Stimulated activated CD8-positive, alpha-beta memory T cell treated with anti-CD3 and anti-CD28 coated beads, Interleukin-12 subunit alpha, Interleukin-12 subunit beta, amount 100 ng/mL, for 24 hours (primary cell): ENCODE results near the gene TMEM171.

Source experiments
- DNase-seq: peaks from one replicate; pipeline ENCODE4 v3.0.0-alpha.2; 2020; ENCODE audit errors: extremely low read depth

Gene TMEM171, protein sequence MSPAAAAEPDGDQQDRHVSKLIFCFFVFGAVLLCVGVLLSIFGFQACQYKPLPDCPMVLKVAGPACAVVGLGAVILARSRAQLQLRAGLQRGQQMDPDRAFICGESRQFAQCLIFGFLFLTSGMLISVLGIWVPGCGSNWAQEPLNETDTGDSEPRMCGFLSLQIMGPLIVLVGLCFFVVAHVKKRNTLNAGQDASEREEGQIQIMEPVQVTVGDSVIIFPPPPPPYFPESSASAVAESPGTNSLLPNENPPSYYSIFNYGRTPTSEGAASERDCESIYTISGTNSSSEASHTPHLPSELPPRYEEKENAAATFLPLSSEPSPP

DNA sequence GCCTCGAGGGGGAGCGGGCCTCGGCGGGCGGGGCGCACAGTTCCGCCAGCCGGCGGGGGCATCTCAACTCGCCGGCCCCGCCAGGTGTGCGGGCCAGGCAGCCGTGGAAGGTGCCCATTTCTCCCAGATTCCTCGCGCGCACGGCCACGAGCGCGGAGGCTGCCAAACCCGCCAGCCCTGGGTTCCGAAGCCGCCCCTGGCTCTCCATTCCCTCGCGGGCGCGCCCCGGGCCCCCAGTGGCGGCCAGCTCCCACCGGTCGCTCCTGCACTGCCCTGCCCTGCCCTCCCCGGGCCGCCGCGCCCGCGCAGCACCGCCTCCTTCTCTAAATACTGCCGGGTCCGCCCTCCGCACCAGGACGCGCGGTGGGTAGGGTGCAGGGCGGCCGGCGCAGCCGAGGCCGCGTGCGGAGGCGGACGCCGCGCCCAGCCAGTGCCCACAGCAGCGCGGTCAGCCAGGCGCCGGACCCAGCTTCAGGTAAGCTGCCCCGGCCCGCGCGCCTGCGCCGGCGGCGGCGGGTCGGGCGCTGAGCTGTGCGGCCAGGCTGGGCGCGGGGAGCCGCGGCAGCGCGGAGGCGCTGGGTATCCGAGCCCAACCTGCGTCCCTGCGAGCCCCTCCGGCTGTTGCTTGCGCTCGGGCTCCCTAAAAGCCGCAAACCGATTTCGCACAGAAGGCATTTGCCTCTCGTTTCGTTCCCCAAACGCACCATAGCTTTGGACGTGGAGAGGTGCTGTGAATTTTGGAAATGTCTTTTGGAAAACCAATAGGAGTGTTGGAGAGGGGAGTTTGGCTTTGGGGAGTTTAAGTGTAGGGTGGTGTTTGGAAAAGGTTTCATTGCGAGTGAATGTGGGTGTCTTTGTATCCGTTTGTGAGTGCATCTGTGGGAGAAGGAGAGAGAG lies at the start of gene TMEM171:
TMEM171 (plus strand) TSS at position 354 of the 897 bp plus-strand sequence. CDS start 2,799 bp downstream, outside the sequence.
- no peak for DNase-seq

DNA sequence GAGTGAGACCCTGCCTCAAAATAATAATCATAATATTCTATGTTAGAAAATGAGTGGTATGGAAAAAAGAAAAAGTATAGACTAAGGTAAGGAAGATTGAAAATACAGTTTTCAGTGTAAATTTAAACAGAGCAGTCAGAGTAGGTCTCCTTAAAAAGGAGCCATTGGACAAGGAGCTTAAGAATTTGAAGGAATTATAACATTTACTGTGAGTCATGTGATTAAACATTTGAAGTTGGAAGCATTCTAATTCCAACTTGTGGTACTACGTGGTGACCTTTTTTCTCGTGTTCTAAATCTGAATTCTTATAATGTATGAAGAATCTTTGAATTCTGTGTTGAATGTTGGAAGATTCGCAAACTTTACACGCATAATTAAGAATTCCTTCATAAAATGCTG lies 39.3 kb upstream of the TMEM171 start:
- no peak for DNase-seq

DNA sequence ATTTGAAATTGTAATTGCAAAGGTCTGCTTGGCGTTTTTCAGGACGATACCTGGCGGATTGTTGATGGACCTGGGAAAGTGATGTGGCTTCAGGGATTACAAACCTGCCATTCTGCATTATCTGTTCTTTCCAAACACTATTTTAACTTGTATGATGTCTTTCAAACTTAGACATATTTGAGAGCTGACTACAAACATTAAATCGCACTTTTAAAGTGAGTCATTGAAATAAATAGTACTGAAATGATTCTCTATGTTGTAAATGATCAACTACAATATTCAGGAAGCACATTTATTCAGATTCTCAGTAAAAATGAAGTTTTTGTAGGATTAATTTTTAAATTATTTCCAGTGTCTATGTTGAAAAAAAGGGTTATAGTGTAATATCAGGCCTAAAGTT lies 32.3 kb upstream of the TMEM171 start:
- DNase-seq = no peak

DNA sequence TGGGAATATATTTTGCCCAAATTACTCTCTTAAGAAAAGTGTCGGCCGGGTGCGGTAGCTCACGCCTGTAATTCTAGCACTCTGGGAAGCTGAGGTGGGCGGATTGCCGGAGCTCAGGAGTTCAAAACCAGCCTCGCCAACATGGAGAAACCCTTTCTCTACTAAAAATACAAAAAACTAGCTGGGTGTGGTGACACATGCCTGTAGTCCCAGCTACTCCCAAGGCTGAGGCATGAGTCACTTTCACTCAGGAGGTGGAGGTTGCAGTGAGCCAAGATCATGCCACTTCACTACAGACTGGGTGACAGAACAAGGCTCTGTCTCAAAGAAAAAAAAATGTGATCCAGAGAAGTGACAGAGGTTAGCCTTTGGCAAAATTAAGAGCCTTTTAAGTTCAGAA lies 26.4 kb upstream of the TMEM171 start:
- DNase-seq = no peak

DNA sequence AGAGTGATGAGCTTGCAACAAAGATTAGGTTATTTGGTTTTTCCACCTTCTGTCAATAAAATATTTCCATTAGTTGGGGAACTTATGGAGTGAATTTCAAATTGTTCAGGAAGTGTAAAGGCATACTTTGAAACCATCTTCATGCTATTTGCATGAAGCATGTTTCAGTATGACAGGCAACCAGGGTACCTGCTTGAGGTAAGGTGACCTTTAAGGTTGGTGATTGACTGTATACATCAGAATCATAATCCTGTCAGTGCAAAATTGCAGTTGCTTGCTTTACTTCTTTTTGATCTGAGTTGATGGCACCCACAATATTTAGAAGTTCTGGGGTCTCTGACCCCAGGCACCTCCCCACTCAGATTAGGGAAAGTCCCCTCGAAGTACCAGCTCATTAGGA lies 26.0 kb upstream of the TMEM171 start:
- no peak for DNase-seq

DNA sequence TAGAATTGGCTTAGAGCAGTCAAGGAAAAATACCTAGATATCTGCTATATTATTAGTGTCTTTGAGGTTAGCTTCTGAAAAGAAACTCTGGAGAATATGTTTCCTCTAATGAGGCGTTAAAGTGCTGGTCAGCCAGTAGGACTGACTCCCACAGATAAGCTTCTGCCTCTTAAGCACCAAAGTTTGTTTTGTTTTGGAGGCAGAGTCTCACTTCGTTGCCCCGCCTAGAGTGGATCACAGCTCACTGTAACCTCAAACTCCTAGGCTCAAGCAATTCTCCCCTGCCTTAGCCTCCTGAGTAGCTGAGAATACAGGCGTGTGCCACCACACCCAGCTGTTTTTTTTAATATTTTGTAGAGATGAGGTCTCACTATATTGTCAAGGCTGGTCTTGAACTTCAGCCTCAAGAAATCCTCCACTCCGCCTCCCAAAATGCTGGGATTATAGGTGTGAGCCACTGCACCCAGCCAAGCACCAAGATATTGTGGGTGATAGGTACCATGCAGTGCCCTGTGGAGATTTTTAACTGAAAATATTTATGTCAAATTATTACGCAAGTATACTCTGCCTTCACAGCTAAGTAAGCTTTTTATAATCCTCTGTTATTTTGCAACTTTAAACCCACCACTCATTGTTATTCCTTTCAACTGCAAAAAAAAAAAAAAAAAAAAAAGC lies 24.7 kb upstream of the TMEM171 start:
- DNase-seq = no peak

DNA sequence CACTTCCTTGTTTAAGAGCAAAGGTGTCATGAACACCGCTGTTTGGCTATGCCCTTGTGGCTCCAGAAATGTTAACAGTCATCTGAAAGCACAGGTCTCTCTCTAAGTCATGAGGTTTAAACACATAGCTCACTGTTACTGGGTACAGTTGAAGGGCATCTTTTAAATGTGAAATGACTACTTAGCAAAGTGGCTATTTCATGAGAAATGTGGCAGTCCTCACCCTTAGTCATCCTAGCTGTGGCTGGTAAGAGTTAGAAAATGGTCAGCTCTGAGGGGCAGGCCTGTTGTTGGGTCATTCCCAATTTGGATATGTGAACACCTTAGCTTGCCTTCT lies 24.2 kb upstream of the TMEM171 start:
- no peak for DNase-seq

DNA sequence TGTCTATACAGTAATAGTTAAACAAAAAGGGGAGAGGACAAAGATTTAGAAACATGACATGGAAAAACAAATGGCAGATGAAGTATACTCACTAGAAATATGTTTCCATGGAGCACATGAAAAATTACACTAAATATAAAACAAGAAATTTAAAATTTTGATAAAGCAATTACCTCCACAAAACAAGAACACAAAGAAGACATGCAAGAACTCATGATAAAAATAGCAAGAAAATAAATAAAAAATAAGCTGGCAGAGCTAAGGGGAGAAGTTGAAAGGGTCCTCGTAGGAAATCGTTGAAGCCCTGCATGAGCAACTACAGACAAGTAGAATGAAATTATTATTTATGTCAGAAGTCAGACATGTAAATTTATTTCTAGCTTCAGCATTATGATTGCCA lies 22.6 kb upstream of the TMEM171 start:
- DNase-seq = no peak

DNA sequence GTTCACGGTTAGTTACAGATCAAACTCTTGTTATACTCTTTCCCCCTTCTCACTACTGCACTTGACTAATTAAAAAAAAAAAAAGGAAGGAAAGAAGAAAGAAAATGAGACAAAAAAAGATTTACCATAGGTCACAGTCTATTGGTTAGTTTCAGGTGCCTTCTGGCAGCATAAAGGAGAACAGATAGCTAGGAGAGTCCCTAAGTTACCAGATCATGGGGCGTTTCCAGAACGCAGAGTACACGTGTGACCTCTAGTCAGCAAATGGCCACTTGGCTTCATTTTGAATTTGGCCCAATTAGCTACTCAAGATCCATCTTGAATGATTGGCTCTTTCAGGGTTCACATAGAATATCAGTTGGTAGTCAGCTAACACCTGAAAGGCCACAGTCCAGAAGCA lies 20.3 kb upstream of the TMEM171 start:
- no peak for DNase-seq

DNA sequence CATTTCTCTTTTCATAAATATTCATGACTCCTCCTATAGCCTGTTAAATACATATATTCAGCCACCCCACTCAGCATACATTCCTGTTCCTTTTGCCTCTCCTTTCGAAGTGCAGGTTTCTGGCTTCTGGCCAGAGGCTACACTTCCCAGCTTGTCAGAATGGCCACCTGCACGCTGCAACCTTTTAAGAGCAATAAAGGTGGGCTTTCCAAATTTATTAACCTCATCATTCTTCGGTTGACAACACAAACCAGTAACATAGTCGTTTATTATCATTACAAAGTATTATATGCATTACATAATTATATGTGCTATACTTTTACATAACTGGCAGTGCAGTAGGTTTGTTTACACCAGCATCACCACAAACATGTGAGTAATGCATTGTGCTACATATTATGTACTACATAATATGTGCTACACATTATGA lies 16.5 kb upstream of the TMEM171 start:
- no peak for DNase-seq

DNA sequence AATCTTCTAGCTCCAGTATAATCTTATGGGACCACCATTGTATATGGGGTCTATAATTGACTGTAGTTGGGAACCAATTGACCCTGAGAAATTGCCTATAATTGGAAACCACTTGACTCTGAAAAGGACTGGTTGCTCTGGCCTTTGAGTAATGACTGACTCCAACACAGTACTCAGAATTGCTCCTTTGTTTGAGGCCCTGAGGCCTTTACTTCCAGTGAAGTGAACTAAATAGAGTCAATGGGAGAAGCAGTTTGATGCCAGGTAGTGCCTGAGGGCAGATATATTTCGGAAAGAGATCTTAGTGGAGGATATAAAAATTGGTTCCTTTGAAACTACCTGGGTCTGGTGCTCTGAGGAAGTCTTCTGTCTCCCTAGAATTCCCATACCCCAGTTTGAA lies 16.0 kb upstream of the TMEM171 start:
- no peak for DNase-seq

DNA sequence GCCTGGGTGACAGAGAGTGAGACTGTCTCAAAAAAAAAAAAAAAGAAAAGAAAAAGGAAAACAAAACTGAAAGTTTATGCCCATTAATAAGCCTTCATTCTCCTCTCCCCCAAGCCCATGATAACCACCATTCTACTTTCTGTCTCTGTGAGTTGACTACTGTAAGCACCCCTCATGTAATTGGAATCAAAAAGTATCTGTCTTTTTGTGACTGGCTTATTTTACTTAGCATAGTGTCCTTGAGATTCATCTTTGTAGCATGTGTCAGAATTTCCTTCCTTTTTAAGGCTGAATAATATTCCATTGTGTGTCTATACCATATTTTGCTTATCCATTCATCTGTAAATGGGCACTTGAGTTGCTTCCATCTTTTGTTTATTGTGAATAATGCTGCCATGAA lies 14.0 kb upstream of the TMEM171 start:
- no peak for DNase-seq

DNA sequence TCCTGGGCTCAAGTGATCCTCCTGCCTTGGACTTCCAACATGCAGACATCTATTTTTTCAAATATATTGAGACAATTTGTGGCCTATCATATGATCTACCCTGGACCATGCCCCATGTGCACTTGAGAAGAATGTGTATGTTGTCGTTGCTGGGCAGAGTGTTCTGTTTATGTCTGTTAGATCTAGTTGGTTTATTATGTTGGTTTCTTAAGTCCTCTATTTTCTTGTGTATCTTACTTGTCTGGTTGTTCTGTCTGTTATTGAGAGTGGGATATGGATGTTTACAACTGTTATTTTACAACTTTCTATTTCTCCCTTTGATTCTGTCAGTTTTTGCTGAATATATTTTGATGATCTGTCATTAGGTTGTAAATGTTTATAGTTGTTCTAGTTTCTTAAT lies 10.2 kb upstream of the TMEM171 start:
- no peak for DNase-seq

DNA sequence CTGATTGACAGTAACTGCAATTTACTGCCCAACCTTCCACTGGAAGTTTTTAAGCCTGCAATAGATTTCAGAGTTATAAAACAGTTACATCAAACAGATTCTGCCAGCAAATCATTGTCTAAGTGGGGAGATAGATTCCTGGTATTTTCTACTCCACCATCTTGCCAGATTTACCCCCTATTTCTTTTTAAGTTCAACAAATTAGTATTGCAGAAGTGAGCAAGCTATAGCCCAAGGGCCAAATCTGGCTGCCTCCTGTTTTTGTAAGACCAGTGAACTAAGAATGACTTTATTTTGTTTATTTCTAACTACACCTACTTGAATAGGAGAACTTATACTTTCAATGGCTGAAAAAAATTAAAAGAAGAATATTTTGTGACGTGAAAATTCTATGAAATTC lies 8.8 kb upstream of the TMEM171 start:
- no peak for DNase-seq

DNA sequence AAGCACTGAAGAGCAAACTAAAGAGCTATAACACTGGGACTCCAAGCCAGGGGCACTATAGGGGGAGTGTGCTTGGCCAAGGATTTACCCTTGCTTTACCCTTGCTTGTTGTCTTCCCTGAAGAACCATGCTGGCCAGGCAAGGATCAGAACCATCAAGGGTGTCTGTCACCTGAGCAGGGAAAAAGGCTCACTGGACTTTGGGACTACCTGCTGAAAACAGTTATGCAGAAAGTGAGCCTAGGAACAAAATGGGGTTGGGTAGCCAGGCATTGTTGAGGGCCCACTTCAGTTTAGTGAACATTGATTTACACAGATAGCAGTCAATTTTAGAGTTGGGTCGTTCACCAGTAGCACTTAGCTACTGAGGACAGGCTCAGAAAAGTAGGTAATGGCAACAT lies 8.0 kb upstream of the TMEM171 start:
- DNase-seq = no peak

DNA sequence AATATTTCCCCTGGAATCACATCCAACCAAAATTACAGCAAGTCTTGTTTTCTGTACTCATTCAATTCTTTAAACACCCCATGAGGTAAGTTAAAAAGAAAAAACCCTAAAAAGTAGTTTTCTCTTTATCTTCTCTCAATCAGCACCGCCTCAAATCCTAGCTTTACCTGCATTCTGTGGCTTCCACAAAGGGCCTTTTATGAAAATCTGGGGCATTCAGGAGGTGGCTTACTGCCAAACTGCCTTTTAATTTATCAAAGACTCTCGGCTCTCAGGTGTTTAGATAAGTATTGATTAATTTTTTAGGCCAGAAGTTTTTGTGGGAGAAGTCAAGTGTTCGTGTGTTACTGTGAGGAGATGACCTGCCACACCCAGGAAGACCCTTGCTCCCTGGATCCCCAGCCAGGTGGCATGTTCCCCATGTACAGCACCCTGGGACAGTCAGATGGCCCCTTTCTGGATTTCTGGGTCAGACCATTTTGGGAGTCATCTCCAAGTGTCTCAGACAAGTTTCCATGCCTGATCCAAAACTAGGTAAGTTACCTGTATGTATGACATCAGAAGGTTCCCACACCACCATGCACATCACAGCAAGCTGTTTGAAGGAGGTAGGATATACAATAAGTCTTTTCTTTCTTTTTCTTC lies 6.2 kb upstream of the TMEM171 start:
- no peak for DNase-seq

DNA sequence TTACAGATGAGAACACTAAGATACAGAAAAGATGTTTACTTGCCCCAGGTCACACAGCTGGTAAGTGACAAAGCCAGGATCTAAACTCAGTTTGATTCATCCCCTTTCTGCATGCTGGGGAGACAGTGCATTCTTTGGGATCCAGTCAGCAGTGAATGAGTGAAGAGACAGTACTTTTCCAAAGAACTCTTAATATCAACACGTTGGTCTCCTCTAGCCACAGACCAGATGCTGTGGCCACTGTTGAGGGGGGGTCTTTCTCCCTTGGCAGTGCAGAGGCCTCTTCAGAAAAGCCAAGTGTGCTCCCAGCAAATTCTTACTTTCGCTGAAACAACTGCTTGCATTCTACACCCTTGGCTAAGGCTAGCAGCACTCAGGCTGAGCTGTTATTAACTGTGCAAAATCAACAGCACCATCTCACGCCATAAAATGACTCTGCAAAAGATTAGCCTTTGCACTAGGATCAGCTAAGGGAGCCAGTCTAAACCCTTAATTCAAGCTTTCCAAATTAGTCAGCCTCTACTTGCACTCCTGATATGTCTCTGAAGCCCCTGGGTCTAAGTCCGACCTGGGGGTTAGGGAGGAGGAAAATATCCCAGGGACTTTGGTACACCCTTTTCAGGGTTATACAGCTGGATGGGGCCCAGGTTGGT lies 4.8 kb upstream of the TMEM171 start:
- no peak for DNase-seq

DNA sequence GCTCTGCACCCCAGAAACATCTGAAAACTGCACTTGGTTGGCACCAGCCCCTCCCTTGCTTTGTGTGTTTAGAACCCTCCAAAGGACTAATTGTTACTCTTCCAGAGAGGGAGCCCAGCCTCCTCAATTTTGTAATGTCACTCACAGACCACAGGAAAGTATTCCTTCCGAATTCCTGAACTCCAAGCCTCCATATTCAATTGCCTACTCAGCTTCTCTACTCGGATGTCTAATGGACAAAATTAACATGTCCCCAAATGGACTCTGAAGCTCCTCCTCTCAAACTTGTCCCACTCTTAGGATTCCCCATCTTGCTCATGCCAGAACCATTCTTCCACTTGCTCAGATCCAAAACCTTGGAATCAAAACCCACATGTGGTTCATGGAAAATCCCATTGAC lies 3.9 kb upstream of the TMEM171 start:
- no peak for DNase-seq

DNA sequence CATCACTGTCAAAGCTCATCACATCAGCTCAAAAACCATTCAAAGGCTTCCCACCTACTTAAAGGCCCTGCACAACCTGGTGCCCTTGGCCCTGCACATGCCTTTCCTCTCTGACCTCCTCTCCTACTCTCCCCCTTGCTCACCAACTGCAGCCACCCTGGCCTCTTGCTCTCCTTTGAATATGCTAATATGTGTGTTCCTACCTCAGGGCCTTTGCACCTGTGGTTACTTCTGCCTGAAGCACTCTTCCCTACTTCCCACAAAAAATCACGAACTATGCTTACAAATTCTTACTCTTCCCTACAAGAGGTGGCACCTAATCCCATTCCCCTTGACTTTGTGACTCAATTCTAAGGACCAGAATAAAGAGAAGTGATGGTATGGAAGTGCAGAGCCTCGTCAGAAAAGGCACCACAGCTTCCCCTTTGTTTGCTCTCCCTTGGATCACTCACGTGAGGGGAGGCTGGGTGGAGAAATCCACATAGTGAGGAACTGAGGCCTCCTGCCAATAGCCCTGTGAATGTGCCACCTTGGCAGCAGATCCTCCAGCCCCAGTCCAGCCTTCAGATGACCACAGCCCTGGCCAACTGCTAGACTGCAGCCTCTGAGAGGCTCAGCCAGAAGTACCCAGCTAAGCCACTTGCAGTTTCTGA lies 3.2 kb upstream of the TMEM171 start:
- no peak for DNase-seq

DNA sequence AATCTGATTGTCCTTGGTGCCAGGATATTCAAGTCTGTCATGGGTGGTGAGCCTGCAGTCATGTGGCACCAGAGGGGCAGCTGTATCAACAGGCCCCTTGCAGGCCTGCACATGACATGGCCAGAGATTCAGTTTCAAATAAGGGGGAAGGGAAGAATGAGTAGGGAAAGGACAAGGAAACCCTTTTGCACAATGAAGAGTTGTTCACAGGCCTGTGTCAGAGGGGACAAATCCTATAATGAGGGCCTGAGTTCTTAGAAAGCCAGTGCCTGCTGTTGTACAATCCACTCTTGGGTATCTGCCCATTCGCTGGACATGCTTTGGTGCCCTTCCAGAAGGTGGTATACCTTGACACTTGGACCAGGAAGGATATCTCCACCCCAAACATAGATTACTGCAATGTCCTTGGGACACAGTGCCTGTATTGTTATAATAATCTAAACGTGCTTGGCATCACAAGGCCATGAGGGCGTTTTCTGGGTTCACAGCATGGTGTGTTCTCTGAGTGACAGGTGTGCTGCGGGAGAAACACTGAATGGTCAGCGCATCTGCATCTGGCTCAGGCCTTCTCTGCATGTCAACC lies 1.9 kb upstream of the TMEM171 start:
- DNase-seq = no peak
